ENCODE measurements around the gene IL31RA.

Gene IL31RA

DNA sequence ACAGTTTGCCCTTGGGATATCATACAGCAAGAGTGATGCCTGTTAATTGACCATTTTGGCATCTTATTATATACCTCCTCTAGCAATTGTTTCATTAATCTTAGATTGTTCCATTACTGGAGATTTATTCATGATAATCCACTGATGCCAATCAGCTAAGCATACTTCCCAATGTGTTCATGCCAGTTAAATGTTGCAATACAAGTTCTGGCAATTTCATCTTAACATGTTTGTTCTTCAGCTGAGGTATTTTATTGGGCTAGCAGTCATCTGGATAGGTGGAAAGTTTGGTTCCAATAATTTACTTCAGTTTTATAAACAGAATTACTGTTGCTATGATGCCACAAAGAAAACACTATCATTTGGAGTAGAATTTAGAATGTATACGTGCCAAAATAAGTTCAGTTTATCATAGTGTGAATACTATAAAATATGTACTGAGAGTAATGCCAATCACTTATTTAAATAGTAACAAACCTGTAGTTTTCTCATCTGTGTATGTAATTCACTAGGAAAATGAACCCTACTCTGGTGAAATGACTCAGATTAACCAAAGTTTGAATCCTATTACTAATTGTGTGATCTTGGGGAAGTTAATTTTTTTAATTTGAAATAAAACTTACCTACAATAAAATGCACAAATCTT lies 27.9 kb upstream of the IL31RA start:
- Histone ChIP-seq H3K27ac (ENCODE audit: low read depth, low read length) (no peak overlapping the region), H3F3A (ENCODE audit: insufficient read depth) (no peaks in the 10 kb centered on the region), H3K27me3 (ENCODE audit: low read length) (no peaks in the 10 kb centered on the region), H3K36me3 (ENCODE audit: low read length) (no peaks in the 10 kb centered on the region), H3K9ac (ENCODE audit: low read length) (no peak overlapping the region), H3K79me2 (ENCODE audit: insufficient read depth, low read length) (no peaks in the 10 kb centered on the region), H3K4me2 (ENCODE audit: low read depth, low read length, poor library complexity, severe bottlenecking) (no peak overlapping the region), H4K20me1 (ENCODE audit: low read depth, low read length) (no peaks in the 10 kb centered on the region), H2AFZ (ENCODE audit: low read depth, low read length, severe bottlenecking) (no peak overlapping the region), H3K9me3 (ENCODE audit: insufficient read depth, low read length) (no peaks in the 10 kb centered on the region), H3K4me3 (ENCODE audit: insufficient read depth, low read length, poor library complexity, severe bottlenecking) (no peak overlapping the region), H3K9me2 (replicated peaks; ENCODE audit: insufficient read depth, low read length) (no peaks in the 10 kb centered on the region)
- no peak for TF ChIP-seq EZH2phosphoT487 (conservative IDR thresholded peaks at IDR 0.05; ENCODE audit: low read length)
- TF ChIP-seq, protein P1, sequence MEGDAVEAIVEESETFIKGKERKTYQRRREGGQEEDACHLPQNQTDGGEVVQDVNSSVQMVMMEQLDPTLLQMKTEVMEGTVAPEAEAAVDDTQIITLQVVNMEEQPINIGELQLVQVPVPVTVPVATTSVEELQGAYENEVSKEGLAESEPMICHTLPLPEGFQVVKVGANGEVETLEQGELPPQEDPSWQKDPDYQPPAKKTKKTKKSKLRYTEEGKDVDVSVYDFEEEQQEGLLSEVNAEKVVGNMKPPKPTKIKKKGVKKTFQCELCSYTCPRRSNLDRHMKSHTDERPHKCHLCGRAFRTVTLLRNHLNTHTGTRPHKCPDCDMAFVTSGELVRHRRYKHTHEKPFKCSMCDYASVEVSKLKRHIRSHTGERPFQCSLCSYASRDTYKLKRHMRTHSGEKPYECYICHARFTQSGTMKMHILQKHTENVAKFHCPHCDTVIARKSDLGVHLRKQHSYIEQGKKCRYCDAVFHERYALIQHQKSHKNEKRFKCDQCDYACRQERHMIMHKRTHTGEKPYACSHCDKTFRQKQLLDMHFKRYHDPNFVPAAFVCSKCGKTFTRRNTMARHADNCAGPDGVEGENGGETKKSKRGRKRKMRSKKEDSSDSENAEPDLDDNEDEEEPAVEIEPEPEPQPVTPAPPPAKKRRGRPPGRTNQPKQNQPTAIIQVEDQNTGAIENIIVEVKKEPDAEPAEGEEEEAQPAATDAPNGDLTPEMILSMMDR (IDR thresholded peaks at IDR 0.05; ENCODE audit: insufficient read depth, low read length, poor library complexity, severe bottlenecking) = no peak

DNA sequence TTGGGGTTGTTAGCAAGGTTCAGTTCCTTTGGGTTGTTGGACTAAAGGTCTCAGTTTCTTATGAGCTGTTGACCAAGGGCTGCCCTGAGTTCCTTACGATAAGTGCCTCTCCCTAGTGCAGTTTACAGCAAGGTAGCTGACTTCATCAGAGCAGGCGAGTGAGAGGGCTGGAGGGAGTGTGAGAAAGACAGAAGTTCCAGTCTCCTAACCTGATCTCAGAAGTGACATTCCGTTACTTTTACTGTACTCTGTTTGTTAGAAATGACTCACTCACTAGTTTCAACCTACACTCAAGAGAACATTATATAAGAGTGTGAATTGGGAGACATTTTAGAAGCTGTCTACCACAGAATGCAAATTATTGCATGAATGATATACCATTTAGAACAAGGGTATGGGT lies 21.2 kb upstream of the IL31RA start:
- Histone ChIP-seq H2AFZ (ENCODE audit: low read depth, low read length, severe bottlenecking) (no peak overlapping the region), H3K36me3 (ENCODE audit: low read length) (no peaks in the 10 kb centered on the region), H3K27me3 (ENCODE audit: low read length) (no peaks in the 10 kb centered on the region), H3K79me2 (ENCODE audit: insufficient read depth, low read length) (no peaks in the 10 kb centered on the region), H3K9me2 (replicated peaks; ENCODE audit: insufficient read depth, low read length) (no peaks in the 10 kb centered on the region), H4K20me1 (ENCODE audit: low read depth, low read length) (no peaks in the 10 kb centered on the region), H3K4me3 (ENCODE audit: insufficient read depth, low read length, poor library complexity, severe bottlenecking) (no peak overlapping the region), H3K4me2 (ENCODE audit: low read depth, low read length, poor library complexity, severe bottlenecking) (no peak overlapping the region), H3K27ac (ENCODE audit: low read depth, low read length) (no peak overlapping the region), H3K9ac (ENCODE audit: low read length) (no peak overlapping the region), H3F3A (ENCODE audit: insufficient read depth) (no peaks in the 10 kb centered on the region), H3K9me3 (ENCODE audit: insufficient read depth, low read length) (no peaks in the 10 kb centered on the region)
- no peak for TF ChIP-seq EZH2phosphoT487 (conservative IDR thresholded peaks at IDR 0.05; ENCODE audit: low read length)
- TF ChIP-seq, protein P1 (IDR thresholded peaks at IDR 0.05; ENCODE audit: insufficient read depth, low read length, poor library complexity, severe bottlenecking) = no peak

DNA sequence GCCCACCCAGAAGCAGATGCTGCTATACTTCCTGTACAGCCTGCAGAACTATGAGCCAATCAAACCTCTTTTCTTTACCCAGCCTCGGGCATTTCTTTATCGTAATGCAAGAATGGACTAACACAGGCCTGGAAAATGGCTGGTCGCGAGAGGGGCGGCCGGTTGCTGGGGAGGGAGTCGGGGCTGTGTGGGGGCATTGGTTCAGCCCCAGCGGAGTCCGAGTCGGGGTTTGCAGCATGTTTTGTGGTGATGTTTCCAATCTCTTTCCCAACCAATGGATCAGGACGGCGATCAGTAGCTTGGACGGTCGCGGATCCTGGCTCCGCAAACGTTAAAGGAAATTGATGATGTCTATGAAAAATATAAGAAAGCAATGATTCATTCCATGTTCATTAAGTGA lies 18.7 kb upstream of the IL31RA start:
- H3K9me2 ChIP-seq (replicated peaks; ENCODE audit: insufficient read depth, low read length) = no peaks in the 10 kb centered on the region
- H3K27me3 ChIP-seq (ENCODE audit: low read length) = no peaks in the 10 kb centered on the region
- no peaks in the 10 kb centered on the region for H3K9me3 ChIP-seq (ENCODE audit: insufficient read depth, low read length)
- H3K4me3 ChIP-seq (ENCODE audit: insufficient read depth, low read length, poor library complexity, severe bottlenecking) = no peak overlapping the region
- H3F3A ChIP-seq (ENCODE audit: insufficient read depth) = no peaks in the 10 kb centered on the region
- H3K27ac ChIP-seq (ENCODE audit: low read depth, low read length) = no peak overlapping the region
- no peaks in the 10 kb centered on the region for H4K20me1 ChIP-seq (ENCODE audit: low read depth, low read length)
- no peak overlapping the region for H3K4me2 ChIP-seq (ENCODE audit: low read depth, low read length, poor library complexity, severe bottlenecking)
- TF ChIP-seq, protein P1 (IDR thresholded peaks at IDR 0.05; ENCODE audit: insufficient read depth, low read length, poor library complexity, severe bottlenecking) = no peak
- H2AFZ ChIP-seq (ENCODE audit: low read depth, low read length, severe bottlenecking) = no peak overlapping the region
- no peaks in the 10 kb centered on the region for H3K36me3 ChIP-seq (ENCODE audit: low read length)
- H3K79me2 ChIP-seq (ENCODE audit: insufficient read depth, low read length) = no peaks in the 10 kb centered on the region
- no peak overlapping the region for H3K9ac ChIP-seq (ENCODE audit: low read length)

Data from SU-DHL-6 (cell line).